Measurements from ENCODE around the gene C6orf15.

GRCh38 chr6:31114541-31114878, 2.1 kb upstream of the C6orf15 start, which contains the start of gene PSORS1C1:
- no peak for TF ChIP-seq POLR2A (IDR thresholded peaks at IDR 0.05; ENCODE audit: low read length)
- TF ChIP-seq GATA1 (IDR thresholded peaks at IDR 0.05; ENCODE audit: low read depth, low read length), result no peak
